HG02678 (cell line): ENCODE results near the gene LRRFIP2.
"Not testable (repeated sequence)": the region's sequence is repeated elsewhere in the genome, so short reads cannot be mapped to it uniquely, and the experiment has no call there.

Source experiments
- ATAC-seq: cut with Tn5 transposase; IDR thresholded peaks from one replicate; pipeline ENCODE4 v1.9.1; 2021; ENCODE audit warnings: mild to moderate bottlenecking, moderate library complexity; ENCODE audit not compliant: unreplicated experiment

Gene LRRFIP2

GRCh38 chr3:37072892-37073291 is 101.5 kb downstream of the LRRFIP2 start:
- no peak for ATAC-seq

DNA sequence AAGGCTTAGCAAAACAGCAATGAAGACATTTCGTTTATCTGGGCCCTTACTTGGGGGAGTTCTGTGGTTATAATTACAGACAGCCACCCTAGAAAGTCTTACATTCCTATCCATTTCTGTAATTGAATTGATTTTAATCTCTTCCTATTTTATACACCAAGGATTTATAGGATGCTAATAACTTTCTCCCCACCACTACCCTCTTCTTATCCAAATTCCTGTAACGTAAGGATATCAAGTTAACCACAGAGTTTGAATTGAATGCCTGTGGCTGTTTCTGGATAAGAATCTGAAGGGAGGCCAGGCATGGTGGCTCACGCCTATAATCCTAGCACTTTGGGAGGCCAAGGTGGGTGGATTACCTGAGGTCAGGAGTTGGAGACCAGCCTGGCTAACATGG is 102.5 kb downstream of the LRRFIP2 start:
- no peak for ATAC-seq

DNA sequence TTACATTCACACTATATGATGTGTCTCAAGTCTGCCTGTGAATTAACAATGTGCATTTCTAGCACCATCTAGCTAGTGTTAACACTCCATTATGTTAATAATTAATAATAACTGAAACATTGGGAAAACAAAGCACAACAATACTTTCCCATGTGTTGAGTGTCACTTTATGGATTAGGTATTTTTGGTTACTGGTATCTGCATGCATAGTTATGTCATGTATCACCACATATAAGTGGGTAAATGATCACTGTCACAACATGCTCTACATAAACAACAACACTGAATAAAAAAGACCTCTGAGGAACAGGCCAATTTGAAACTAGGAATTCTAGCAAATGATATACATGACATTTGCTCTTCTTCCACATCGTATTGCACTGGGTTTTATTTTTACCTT is 106.4 kb downstream of the LRRFIP2 start:
- ATAC-seq, result no peak

DNA sequence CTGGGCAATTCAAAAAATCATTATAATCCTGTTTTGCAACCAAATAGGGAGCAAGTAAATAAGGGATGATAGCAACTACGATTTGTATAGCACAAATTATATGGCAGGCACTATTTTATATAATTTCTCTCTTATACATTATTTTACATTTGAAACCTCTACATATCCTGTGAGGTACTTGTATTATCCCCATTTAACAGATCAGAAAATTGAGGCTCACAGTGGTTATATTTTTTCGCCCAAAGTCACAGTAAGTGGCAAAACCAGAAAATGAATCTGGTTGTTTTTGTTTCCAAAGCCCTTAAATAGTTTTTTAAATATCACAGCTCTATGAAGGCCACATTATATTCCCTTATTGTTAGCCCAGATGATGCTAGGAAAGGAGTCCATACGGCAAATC is 106.8 kb downstream of the LRRFIP2 start:
- no peak for ATAC-seq

- no peak for ATAC-seq
Observed at GRCh38 chr3:37064747-37065146, 109.6 kb downstream of the LRRFIP2 start.

DNA sequence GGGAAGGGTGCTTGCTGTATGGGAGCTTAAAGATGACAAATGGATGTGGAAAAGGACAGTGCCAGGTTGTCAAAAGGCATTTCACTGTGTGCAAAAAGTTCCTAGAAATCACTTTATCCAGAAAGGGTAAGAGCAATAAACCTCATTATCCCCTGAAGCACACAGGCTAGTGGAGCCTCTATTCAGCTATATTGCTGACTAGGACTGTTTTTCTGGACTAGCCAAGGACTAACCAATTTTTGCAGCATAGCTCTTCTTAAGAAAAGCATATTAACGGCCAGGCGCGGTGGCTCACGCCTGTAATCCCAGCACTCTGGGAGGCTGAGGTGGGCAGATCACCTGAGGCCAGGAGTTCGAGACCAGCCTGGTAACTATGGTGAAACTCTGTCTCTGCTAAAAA is 116.3 kb downstream of the LRRFIP2 start:
- ATAC-seq, result no peak

- no peak for ATAC-seq
Observed at GRCh38 chr3:37056826-37057225, 117.6 kb downstream of the LRRFIP2 start.

DNA sequence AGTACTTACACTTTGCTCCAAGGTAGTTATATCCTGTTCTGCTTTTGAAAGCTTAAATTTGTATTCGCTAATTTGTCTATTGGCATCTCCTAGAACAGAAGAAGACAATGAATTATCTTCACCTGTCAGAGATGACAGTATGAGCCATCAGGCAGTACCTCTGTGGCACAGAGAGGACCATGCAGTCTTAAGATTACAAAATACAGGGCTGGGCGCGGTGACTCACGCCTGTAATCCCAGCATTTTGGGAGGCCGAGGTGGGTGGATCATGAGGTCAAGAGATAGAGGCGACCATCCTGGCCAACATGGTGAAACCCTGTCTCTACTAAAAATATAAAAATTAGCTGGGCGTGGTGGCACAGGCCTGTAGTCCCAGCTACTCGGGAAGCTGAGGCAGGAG is 119.3 kb downstream of the LRRFIP2 start:
- not testable (repeated sequence) for ATAC-seq

- ATAC-seq, result peak; percentile 86
Observed at GRCh38 chr3:37054370-37054769, 120.0 kb downstream of the LRRFIP2 start.

GRCh38 chr3:37053753-37054152 is 120.6 kb downstream of the LRRFIP2 start:
- ATAC-seq, result no peak

- ATAC-seq, result no peak
Observed at GRCh38 chr3:37053337-37053736, 121.0 kb downstream of the LRRFIP2 start.

DNA sequence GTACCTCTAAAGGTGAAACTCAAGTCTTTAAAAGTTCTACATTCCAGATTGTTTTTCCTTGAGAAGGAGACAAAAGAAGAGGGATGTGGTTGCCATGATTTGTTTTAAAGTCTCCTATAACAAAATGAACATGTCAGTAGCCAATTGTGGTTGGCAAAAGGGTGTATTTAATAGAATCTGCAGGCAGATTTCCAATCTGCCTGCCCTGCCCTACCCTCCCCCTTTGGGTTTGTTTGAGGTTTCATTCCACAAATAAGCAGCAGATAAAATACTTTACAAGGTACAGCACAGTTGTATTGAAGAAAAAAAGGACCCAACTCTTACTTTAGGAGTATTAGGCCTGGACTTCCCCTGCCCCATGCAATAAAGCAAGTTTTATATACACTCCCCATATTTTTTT is 121.5 kb downstream of the LRRFIP2 start:
- ATAC-seq, result no peak

GRCh38 chr3:37050282-37050681 is 124.1 kb downstream of the LRRFIP2 start:
- no peak for ATAC-seq

GRCh38 chr3:37042712-37043111 is 131.7 kb downstream of the LRRFIP2 start:
- not testable (repeated sequence) for ATAC-seq

DNA sequence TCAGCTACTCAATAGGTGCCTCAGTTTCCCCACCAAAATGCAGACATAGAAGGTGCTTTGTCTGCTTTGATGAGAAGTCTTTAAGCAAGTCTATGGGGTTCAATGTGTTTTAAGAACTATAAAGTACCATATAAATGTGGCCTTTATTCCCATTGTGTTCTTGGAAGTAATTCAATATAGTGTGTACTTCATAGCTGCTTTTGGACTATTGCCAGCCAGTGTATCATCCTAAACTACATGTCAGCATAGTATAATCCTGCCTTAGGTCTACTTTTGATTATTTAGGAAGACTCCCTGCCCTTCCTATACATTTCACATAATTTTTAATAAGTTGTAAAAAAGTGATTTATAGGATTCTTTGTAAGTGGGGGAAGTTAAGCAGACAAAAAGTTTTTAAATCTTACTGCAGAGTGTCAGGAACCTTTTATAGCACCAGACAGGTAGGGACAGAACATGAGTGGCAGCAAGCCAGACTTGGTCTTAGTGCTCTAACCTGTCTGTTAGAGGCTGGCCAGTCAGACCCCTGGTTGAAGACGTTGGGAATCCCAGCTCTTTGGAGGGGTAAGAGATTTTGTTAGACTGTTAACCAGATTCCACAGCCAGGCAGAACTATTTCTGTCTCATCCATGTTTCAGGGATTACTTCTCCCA is 132.7 kb downstream of the LRRFIP2 start:
- no peak for ATAC-seq

GRCh38 chr3:37040231-37040630 is 134.2 kb downstream of the LRRFIP2 start:
- ATAC-seq, result no peak

GRCh38 chr3:37039161-37039846 is 135.1 kb downstream of the LRRFIP2 start:
- ATAC-seq, result no peak

DNA sequence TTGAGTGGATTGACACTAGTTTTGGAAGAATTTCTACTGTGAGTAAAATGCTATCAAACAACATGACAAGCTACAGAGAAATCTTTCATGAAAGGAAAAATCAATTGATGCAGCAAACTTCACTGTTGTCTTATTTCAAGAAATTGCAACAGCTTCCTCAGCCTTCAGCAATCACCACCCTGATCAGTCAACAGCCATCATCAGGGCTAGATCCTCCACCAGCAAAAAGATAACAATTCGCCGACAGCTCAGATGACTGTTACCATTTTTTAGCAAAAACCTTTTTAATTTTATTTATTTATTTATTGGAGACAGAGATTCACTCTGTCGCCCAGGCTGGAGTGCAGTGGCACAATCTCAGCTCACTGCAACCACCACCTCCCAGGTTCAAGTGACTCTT is 137.0 kb downstream of the LRRFIP2 start:
- ATAC-seq, result no peak

DNA sequence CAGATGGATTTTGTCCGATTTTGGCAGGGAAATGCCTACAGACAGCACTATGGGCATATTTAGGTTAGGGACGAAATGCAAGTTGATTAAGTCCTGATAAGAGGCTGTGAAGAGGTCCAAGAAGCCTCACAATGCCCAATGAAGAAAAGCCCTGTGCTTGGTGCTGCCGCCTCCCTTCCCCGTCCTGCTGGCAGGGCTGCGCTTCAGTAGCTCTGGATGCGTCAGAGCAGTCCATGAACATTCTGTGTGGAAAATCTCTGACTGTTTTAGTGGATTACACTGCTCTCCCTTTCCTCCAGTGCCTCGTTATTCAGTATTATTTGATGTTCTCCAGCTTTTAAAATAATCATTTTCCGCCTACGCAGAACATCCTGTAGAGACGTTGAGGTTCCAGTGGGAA is 141.4 kb downstream of the LRRFIP2 start:
- ATAC-seq, result no peak

DNA sequence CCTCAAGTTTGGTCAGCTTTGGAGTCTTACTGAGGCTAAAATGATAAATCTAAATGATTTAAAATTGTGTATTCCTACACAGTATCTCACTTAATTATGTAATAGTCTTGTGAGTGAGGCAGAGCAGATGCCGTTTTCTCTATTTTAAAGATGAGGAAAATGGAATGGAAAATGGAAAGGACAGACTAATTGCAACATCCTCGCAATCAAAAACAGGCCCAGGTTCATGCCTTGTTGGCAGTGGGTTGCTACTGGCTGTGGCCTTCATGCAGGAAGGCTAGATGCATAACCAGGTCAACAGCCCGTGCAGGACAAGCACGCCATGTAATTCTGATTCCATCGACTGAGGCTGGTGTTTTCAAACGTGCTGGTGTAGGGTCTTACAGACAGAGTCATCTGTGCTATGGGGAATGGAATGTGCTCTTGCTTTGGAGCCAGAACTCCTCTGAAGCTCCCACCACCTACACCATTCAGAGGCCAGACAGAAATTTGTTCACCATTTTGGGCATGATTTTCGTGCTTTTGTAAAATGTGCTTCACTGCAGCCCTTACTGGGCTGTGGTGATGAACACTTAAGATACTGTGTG is 143.2 kb downstream of the LRRFIP2 start:
- ATAC-seq, result no peak

GRCh38 chr3:37030588-37030987 is 143.8 kb downstream of the LRRFIP2 start:
- ATAC-seq, result no peak

- no peak for ATAC-seq
Observed at GRCh38 chr3:37029516-37030163, 144.7 kb downstream of the LRRFIP2 start.
